H1 (cell line): ENCODE data around the gene IQCF5. TPM values are rescaled to one million over a fixed set of nuclear protein-coding genes. Genes with fewer than 3 reads are reported as not detected.

Experiments
- CBX8 ChIP-seq: fragments of 300-800, 300-1000 bp; sonication (generic); IDR thresholded peaks from 2 replicates; pipeline ENCODE4 v1.7.1; 2016; ENCODE audit warnings: low read depth, low read length, borderline replicate concordance
- CHD7 ChIP-seq: fragments of 300-600 bp; sonication (generic); IDR thresholded peaks from 2 replicates; pipeline ENCODE4 v1.7.1; 2012; ENCODE audit warnings: low read length, moderate library complexity, mild to moderate bottlenecking, inconsistent platforms; ENCODE audit not compliant: insufficient replicate concordance
- EP300 ChIP-seq, 2 experiments: IDR thresholded peaks; 1 replicate in 1 of 2; 2 replicates in 1 of 2; pipeline ENCODE4 v1.6.1; 2011 to 2012; ENCODE audit warnings: low read depth in 2 of 2, low read length in 2 of 2, mild to moderate bottlenecking in 2 of 2, borderline replicate concordance in 1 of 2, inconsistent platforms in 1 of 2, moderate library complexity in 1 of 2
- FOSL1 ChIP-seq: IDR thresholded peaks from 2 replicates; pipeline ENCODE4 v1.6.1; 2011; ENCODE audit warnings: mild to moderate bottlenecking, low read depth, low read length, moderate library complexity; ENCODE audit not compliant: insufficient read depth
- MAFK ChIP-seq: IDR thresholded peaks from 2 replicates; pipeline ENCODE4 v1.6.1; 2012; ENCODE audit warnings: low read depth, mild to moderate bottlenecking, improper control_type of control experiment, low read length
- RNF2 ChIP-seq: fragments of 200-900, 300-1000 bp; sonication (generic); IDR thresholded peaks from 2 replicates; pipeline ENCODE4 v1.7.1; 2016; ENCODE audit warnings: borderline replicate concordance, low read depth, mild to moderate bottlenecking, antibody characterized with exemption, low read length; ENCODE audit not compliant: poor library complexity, severe bottlenecking; ENCODE audit errors: missing control alignments
- SIN3A ChIP-seq, 2 experiments: IDR thresholded peaks in 1 of 2; conservative IDR thresholded peaks in 1 of 2; 2 replicates each; pipeline ENCODE4 v1.6.1; 2011 to 2012; ENCODE audit warnings: low read length in 2 of 2, improper control_type of control experiment in 1 of 2, low read depth in 1 of 2, mild to moderate bottlenecking in 1 of 2
- SP1 ChIP-seq: IDR thresholded peaks from 2 replicates; pipeline ENCODE4 v1.6.1; 2011; ENCODE audit warnings: low read depth, low read length
- YY1 ChIP-seq: IDR thresholded peaks from 2 replicates; pipeline ENCODE4 v1.6.1; 2011; ENCODE audit warnings: low read depth, mild to moderate bottlenecking, low read length
- polyA plus RNA-seq, 7 experiments: library from polyadenylated mRNA; depleted of rRNA in 3 of 7; stranded (reverse) in 5 of 7; unstranded in 2 of 7; fragments of >200 nt in 5 of 7; fragments of 200-250 nt in 2 of 7; gene quantifications; 1 replicate in 5 of 7; 2 replicates in 1 of 7; 4 replicates in 1 of 7; pipeline versions ENCODE4 v1.2.1 to v1.2.3, GENCODE V29; 2011 to 2013; ENCODE audit warnings: missing spikeins in 2 of 7, mixed read lengths in 2 of 7
- total RNA-seq: library from RNA; stranded (reverse); fragmentation: NEBNext Ultra II Directional; extraction: Animal tissue kit (Norgen Biotek cat#: 25700); gene quantifications from 2 replicates; pipeline ENCODE4 v1.2.1, GENCODE V29; 2021

IQCF5 gene
- total and polyA plus RNA-seq, 2 of the 8 experiments (the other 6 are each of a cell fraction or from before 2014, with no cell fraction given) = not detected

GRCh38 chr3:51891242-51892039 lies 16.0 kb upstream of the IQCF5 start (continued):
- TF ChIP-seq CHD7 (no peak), SIN3A (conservative IDR thresholded peaks at IDR 0.05 in 1 of 2, IDR thresholded peaks at IDR 0.05 in 1 of 2; ENCODE audit: low read depth in 1 of 2, low read length in 2 of 2) (no peak), SP1 (no peak), YY1 (no peak), MAFK (no peak), FOSL1 (no peak), RNF2 (no peak), EP300 (IDR thresholded peaks at IDR 0.05; ENCODE audit: borderline replicate concordance in 1 of 2, low read depth in 2 of 2, low read length in 2 of 2) (no peak), CBX8 (no peak)
